ENCODE data around the gene ISLR2. TPM values are rescaled to one million over a fixed set of nuclear protein-coding genes. Genes with fewer than 3 reads are reported as not detected.

Gene ISLR2
- total RNA-seq, 6 donors from 2014 or later = under 0.01 to 2.5 (median 1.3) TPM; not detected in 3

- WGBS, 2 donors = 34 to 46% methylated on average over 18 to 20 of the region's 20 CpGs
- no peak for DNase-seq
- H3K36me3 ChIP-seq = no peaks in the 10 kb centered on the region
- H3K4me3 ChIP-seq = no peak overlapping the region
- H3K9me3 ChIP-seq = no peaks in the 10 kb centered on the region
- H3K4me1 ChIP-seq = peaks cover 40 to 74% (median 57%) of the 10 kb centered on the region in 4 donors
- ATAC-seq (ENCODE audit: low FRiP score in 2 of 2) = no peak
- TF ChIP-seq POLR2A (IDR thresholded peaks at IDR 0.05) (no peak), POLR2AphosphoS5 (IDR thresholded peaks at IDR 0.05) (no peak), CTCF (IDR thresholded peaks at IDR 0.05) (no peak), EP300 (IDR thresholded peaks at IDR 0.05) (no peak)
- H3K27me3 ChIP-seq = peaks cover 4 to 91% (median 51%) of the 10 kb centered on the region in 4 donors
- no peak overlapping the region for H3K27ac ChIP-seq
Observed at GRCh38 chr15:74131628-74132413, 1.4 kb downstream of the ISLR2 start.

GRCh38 chr15:74132681-74133651 lies 2.6 kb downstream of the ISLR2 start:
- Histone ChIP-seq H3K27ac (no peak overlapping the region), H3K36me3 (no peaks in the 10 kb centered on the region), H3K4me1 (peaks cover 37 to 72% (median 57%) of the 10 kb centered on the region in 4 donors), H3K9me3 (no peaks in the 10 kb centered on the region), H3K4me3 (no peak overlapping the region), H3K27me3 (peaks cover 4 to 97% (median 49%) of the 10 kb centered on the region in 4 donors)
- 29 to 43% methylated on average over 40 to 74 of the region's 90 CpGs for WGBS, 2 donors
- TF ChIP-seq CTCF (IDR thresholded peaks at IDR 0.05) (no peak), EP300 (IDR thresholded peaks at IDR 0.05) (no peak), POLR2AphosphoS5 (IDR thresholded peaks at IDR 0.05) (no peak), POLR2A (IDR thresholded peaks at IDR 0.05) (no peak)
- DNase-seq (peak in 1 of 2 donors; percentile 82), ATAC-seq (ENCODE audit: low FRiP score in 2 of 2) (no peak)

- no peaks in the 10 kb centered on the region for H3K36me3 ChIP-seq
- TF ChIP-seq CTCF (IDR thresholded peaks at IDR 0.05) (no peak), EP300 (IDR thresholded peaks at IDR 0.05) (no peak), POLR2A (IDR thresholded peaks at IDR 0.05) (no peak), POLR2AphosphoS5 (IDR thresholded peaks at IDR 0.05) (no peak)
- peaks cover 4 to 88% (median 42%) of the 10 kb centered on the region in 4 donors for H3K27me3 ChIP-seq
- no peaks in the 10 kb centered on the region for H3K9me3 ChIP-seq
- 55 to 61% methylated on average over 48 to 64 of the region's 71 CpGs for WGBS, 2 donors
- peak in 1 of 2 donors; percentile 79 for DNase-seq
- H3K4me3 ChIP-seq = no peak overlapping the region
- no peak for ATAC-seq (ENCODE audit: low FRiP score in 2 of 2)
- peaks cover 29 to 63% (median 49%) of the 10 kb centered on the region in 4 donors for H3K4me1 ChIP-seq
- no peak overlapping the region for H3K27ac ChIP-seq
Observed at GRCh38 chr15:74133694-74134386, 3.5 kb downstream of the ISLR2 start.

GRCh38 chr15:74134387-74135027 lies 4.1 kb downstream of the ISLR2 start:
- H3K4me3 ChIP-seq = no peak overlapping the region
- DNase-seq (peak; percentile 53 to 86), ATAC-seq (ENCODE audit: low FRiP score in 2 of 2) (no peak)
- peak in 5 of 6 experiments; percentile 9 to 48 (median 29) for TF ChIP-seq CTCF (IDR thresholded peaks at IDR 0.05)
- TF ChIP-seq POLR2AphosphoS5 (IDR thresholded peaks at IDR 0.05) = no peak
- H3K4me1 ChIP-seq = peaks cover 24 to 56% (median 42%) of the 10 kb centered on the region in 4 donors
- H3K27ac ChIP-seq = no peak overlapping the region
- no peaks in the 10 kb centered on the region for H3K36me3 ChIP-seq
- peaks cover 4 to 81% (median 39%) of the 10 kb centered on the region in 4 donors for H3K27me3 ChIP-seq
- WGBS, 2 donors = 31 to 42% methylated on average over 19 to 47 of the region's 53 CpGs
- H3K9me3 ChIP-seq = no peaks in the 10 kb centered on the region

Measured in upper lobe of left lung (tissue), 6 donors.